HG03095 (cell line): Measurements from ENCODE around the gene NOL9.
"Not testable (repeated sequence)": the region's sequence is repeated elsewhere in the genome, so short reads cannot be mapped to it uniquely, and the experiment has no call there.

Source experiments
- ATAC-seq: cut with Tn5 transposase; IDR thresholded peaks from one replicate; pipeline ENCODE4 v1.9.1; 2021; ENCODE audit warnings: moderate library complexity; ENCODE audit not compliant: unreplicated experiment

Gene NOL9

GRCh38 chr1:6554031-6554906 lies at the start of gene NOL9:
NOL9 (minus strand) TSS chr1:6554513; CDS start chr1:6554502, 11 bp downstream.
- ATAC-seq, result peak; percentile 92

DNA sequence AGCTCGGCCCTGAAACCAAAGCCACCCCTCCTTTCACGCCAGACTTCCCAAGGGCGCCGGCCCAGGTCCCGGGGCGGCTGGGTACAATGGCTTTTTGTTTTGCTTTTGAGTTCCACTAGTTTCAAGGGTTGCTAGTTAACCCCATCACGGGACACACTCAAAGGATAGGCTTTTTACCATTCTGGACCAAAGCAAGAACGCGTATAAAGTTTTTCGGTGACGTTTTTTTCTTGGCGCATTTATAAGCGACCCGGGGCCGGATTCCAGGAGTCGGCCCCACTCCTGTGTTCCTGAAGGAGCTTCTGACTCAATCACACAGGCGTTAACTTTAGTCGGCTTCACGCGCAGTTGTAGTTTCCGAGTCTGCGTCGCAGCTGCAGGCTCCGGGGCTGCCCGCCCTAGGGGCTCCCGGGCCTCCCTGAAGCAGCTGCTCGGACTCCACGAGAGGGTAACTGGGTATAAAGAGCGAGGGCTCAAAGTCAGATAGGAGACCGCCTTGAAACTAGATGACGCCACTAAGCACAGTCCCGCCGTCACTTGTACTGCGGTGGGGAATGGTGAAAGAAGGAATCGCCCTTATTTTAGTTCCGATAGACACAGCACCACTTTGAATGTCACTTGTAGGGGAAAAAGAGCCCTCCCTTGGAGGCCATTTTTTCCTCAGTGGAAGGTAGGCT lies 49.1 kb upstream of the NOL9 start:
- peak; percentile 20 for ATAC-seq

DNA sequence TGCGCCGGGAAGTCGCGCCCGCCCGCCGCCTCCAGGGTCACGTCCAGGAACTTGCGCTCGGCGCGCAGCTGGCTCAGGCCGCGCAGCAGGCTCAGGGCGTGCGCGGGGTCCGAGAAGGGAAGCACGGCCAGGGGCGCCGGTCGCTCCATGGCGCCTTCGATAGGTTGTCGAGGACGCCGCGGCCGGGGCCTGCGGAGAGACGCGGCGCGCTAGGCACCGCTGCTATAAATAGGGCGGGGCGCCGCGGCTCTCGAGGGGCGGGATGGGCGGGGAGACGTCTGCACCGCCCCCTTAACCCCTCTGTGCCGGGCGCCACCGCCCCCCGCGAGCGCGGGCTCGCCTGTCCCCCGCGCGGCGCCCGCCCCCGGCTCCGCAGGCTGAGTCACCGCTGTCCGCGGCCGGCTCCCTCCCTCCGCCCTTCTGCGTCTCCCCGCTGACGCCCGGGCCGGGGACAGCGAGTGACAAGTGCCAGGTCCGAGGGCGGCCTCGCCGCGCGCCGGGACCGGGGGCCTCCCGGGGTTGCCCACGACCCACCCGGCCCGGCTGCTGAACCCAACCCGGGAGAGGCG lies 48.4 kb upstream of the NOL9 start, which contains the start of gene KLHL21:
Gene KLHL21 (minus strand): TSS at position 201 of the 569 bp plus-strand sequence. CDS start 52 bp downstream, at position 149.
- ATAC-seq, result peak; percentile 52

DNA sequence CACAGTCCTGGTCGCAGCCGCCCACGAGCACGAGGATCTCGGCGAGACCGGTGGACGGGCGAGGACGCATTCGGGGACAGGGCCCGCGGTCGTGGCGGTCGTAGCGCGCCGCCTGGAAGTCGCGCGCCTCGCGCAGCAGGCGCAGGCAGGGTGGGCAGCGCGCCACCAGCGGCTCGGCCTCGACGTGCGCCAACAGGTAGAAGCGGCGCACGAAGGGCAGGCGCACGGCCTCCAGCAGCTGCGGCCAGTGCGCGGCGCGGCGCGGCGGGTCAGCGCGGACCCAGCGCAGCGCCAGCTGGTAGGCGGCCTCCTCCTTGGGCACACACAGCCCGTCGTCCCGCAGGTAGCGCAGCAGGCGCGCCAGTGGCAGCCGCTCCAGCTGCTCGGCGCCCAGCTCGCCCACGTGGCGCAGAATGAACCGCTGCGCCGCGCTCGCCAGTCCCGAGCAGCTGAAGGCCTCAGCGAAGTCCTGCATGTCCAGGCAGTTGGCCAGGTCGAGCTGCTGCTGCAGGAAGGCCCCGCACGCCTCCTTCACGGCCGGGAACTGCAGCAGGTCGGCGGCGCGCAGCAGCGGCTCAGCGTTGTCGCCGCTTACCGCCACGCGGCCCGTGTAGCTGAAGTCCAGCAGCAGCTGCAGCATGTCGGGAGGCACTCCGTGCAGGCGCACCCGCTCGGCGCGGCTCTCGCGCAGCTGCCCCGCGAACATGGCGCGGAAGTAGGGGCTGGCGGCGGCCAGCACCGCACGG lies 47.8 kb upstream of the NOL9 start:
- peak; percentile 20 for ATAC-seq

GRCh38 chr1:6601049-6601922 lies 47.0 kb upstream of the NOL9 start:
- peak; percentile 26 for ATAC-seq

GRCh38 chr1:6600410-6601048 lies 46.2 kb upstream of the NOL9 start:
- peak; percentile 1 for ATAC-seq

DNA sequence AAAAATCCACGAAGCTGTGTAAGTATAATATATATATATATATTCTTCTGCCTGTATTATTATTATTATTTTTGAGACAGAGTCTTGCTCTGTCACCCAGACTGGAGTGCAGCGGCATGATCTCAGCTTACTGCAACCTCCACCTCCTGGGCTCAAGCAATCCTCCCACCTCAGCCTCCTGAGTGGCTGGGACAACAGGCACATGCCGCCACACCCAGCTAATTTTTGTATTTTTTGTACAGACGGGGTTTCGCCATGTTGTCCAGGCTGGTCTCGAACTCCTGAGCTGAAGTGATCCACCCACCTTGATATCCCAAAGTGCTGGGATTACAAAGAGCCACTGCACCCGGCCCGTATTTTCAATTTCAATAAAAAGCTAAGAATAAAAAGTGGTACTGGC lies 45.7 kb upstream of the NOL9 start:
- not testable (repeated sequence) for ATAC-seq

- no peak for ATAC-seq
These were observed 45.0 kb upstream of the NOL9 start for GRCh38 chr1:6599141-6599975.

GRCh38 chr1:6597777-6598131 lies 43.4 kb upstream of the NOL9 start:
- ATAC-seq, result no peak

DNA sequence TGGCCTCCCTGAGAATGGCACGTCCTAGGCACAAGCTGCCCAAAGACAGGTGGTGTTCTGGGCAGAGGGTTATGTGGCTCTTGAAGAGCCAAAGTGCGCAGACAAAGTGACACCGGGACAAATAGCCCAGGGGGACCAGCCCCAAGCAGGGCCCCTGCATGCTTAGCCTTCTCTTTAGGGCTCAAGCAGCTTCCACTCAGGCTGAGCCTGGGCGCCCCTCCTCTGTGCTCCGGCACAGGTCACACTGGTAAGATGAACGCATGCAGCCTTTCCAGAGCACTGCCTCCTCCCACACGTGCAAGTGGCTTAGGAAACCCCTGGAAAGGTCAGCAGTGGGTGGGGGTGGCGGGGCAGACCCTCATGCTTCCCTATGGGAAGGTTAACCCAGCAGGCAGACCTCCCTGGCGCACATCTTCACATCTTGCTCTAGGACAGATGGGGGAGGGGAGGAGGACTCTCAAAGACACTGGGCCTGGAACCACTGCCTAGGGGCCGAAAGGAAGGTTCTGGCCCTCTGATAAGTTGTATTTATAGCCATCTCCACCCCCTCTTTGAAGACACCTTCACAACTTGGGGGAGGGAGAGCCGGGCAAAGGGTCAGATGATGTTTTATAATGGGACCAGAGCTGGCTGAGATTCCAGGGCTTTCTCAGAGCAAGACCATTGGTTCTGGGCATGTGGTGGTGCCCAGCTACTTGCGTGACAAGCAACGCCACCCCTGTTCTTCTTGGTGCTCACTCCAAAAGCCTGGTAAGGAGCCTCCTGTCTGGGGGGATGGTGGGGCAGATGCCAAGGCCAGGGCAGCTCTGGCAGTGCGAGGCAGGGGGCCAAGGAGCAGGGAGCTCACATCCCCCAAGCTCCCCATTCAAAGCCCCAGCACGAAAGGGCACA lies 42.8 kb upstream of the NOL9 start:
- ATAC-seq, result no peak

GRCh38 chr1:6596351-6596750 lies 42.0 kb upstream of the NOL9 start:
- ATAC-seq, result no peak

DNA sequence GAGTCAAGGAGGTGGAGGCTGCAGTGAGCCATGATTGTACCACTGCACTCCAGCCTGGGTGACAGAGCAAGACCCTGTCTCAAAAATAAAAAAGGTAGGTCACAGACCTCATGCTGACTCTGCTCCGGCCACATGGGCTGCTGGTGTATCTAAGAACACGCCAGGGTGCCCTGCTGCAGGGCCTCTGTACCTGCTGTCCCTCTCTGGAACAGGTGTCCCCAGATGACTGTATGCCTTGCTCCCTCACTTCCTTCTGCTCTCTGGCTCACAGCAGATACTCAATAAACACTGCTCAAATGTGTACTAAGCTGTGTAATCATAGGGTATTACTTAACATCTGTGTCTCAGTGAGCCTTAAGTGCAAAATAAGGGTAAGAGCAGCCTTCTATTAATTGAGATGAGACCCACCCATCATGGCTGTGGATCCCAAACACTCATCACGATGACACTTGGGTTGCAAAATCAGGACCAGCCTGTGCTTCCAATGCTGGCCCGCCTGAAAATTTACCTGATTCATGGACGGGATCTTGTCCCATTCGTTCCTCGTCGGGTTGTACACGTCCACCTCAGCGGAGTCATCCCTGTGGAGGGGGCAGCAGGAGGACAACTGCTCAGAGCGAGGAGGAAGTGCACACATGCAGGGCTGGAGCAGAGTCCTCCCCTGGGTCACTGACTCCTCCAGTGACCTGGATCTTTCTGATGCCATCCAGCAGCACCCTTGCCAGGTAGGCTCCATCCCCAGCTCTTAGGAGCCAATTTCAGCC lies 40.8 kb upstream of the NOL9 start:
- ATAC-seq, result no peak

DNA sequence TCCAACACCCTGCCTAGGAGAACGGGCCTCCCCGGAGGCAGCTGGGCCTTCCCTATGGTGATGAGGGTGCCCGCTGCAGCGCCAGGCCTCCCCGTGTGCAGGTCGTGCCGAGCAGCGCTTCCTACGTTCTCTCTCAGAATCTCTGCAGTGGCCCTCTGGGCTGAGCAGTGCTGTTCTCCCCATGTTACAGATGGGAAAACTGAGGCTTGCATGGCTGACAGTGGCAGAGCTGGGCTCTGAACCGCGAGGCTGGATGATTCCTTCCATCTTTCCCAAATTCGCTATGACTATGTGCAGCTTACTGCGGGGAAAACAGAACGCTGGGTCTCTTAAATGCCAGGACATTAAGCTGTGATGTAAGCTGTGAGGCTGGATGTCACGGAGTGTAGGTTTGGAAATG lies 39.5 kb upstream of the NOL9 start:
- no peak for ATAC-seq

DNA sequence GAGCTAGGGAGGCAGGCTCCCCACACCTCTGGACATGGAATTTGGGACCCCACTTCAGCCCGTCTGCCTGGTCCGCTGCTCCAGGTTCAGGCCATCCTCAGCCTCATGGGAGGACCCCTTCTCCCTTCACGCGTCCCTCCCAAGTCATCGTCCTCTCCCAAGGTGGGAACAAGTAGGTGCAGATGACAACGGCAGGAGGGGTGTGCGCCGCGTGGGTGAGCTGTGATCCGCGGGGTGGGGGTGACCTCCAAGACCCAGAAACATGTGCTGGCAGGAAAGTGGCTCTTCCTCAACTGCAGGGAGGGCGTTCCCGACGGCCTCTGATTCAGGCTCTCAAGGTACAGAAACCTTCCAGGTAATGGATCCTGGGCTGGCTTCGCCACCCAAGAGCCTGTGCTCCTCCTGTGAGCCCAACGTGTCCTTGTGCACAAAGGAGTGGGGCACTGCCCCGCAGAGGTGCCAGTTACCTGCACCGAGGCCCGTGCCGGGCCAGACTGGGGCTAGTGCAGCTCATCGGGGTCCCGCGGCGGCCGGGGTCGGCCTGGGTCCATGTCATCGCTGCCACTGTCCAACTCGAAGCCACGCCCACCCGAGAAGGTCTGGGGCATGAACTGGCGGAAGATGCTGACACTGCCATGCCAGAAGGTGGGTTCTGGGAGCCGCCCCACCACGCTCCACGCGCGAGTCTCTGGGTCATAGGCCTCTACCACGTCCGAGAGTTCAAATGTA lies 38.7 kb upstream of the NOL9 start:
- no peak for ATAC-seq

- no peak for ATAC-seq
These were observed 38.1 kb upstream of the NOL9 start for GRCh38 chr1:6592441-6592840.

- no peak for ATAC-seq
These were observed 37.3 kb upstream of the NOL9 start for GRCh38 chr1:6591644-6592043.
